NCI-H748 (cell line): ENCODE measurements around the gene TP53TG5.

Experiments
- DNase-seq: peaks from one replicate; lab custom pipeline; 2025; ENCODE audit not compliant: unreplicated experiment; lab: John Stamatoyannopoulos, UW

TP53TG5 gene

DNA sequence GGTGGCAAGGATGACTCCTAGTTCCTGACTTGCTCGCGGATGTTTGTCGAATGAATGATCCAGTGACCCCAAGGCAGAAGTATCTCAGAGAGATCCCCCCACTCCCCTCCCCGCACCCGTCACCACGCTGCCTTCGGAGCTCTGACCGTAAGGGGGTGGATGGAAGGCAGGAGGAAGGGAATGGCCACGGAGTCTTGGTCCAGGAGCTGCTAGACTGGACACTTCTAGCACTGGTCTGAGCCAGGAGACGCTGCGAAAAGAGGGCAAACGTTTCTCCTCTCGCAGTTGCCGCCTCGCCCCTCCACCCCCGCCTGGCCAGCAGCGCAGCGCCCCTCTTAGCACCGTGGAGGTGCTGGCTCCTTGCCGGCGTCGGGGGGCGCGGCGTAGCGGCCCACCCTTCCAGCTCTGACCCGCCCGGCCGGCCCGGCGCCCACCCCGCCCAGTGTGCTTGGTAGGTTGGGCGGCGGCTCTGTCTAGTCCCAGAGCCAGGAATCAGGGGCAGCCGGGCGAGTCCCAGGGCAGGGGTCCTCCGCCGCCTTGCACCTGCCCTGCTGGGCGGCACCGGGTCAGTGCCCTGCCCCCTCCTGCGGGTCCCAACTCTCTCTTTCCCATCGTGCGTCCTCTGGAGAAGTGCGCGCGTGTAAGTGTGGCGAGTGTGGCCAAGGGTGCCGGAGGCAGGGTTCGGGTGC, 27.6 kb upstream of the TP53TG5 start:
- peak; percentile 60 for DNase-seq

DNA sequence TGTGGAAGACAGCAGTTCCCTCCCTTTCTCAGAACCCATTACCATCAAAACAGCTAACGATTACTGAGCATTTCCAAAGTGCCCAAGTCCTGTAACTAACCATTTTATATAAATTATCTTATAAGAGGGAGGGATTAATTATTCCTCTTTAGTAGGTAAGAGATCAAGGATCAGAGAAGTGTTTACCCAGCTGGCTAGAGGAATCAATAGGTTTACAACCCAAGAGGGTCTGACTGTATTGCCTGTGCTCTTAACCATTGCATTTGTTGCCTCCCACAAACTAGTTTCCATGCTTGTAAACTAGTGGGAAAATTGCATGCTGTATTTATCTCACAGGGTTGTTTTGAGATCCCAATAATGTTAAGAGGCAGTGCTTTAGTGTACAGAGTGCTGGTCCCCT, 26.3 kb upstream of the TP53TG5 start:
- peak; percentile 78 for DNase-seq

DNA sequence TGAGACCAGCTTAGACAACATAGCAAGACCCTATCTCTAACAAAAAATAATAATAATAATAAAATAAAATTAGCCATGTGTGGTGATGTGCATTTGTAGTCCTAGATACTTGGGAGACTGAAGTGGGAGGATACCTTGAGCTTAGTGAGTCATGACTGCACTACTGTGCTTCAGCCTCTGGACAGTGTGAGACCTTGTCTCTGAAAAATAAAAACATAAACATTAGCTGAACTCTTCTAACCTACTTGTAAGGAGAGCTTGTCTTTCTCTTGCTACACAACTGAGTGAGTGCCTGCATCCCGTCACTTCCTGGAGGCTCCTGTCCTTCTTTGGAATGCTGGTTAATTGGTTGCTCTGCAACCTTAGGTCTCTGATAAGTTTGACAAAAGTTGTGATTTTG, 24.8 kb upstream of the TP53TG5 start:
- DNase-seq: no peak

DNA sequence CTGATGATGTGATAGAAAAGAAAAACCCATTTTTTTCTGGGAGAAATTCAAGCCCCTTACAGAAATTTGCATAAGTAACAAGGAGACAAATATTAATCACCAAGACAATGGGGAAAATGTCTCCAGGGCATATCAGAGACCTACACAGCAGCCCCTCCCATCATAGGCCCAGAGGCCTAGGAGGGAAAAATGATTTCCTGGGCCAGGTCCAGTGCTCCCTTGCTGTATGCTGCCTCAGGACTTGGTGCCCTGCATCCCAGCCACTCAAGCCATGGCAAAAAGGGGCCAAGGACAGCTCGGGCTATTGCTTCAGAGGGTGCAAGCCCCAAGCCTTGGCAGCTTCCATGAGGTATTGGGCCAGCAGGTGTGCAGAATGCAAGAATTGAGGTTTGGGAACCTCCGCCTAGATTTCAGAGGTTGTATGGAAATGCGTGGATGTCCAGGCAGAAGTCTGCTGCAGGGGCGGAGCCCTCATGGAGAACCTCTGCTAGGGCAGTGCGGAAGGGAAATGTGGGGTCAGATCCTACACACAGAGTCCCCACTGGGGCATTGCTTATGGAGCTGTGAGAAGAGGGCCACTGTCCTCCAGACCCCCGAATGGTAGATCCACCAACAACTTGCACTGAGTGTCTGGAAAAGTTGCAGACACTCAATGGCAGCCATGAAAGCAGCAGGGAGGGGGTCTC, 22.4 kb upstream of the TP53TG5 start:
- no peak for DNase-seq

DNA sequence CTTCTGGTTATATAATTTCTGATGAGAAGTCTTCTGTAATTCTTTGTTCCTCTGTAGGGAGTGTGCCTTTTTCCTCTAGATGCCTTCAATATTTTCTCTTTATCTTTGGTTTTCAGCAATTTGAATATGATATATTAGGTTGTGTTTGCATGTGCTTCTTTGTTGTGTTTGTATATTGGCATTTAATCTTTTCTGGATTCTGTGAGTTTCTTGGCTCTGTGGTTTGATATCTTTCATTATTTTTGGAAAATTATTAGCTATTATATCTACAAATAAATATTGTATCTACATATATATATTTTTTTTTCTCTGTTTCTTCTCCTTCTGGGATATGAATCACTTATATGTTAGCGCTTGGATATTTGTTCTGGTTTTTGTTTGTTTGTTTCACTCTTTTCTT, 20.9 kb upstream of the TP53TG5 start:
- no peak for DNase-seq

DNA sequence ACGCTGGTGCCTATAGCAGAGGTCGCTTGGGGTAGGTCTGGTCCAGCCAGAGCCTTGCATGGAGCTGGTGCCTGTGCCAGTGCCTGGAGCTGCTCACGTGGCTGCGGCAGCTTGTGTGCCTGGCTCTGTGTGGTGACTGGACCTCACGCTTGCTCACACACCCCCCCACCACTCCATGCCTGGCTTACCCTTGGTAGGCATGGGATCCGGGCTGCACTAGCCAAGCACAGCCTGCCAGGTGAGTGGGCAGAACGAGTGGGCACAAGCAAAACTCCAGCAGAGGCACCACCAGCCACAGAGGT, 16.9 kb upstream of the TP53TG5 start:
- no peak for DNase-seq

DNA sequence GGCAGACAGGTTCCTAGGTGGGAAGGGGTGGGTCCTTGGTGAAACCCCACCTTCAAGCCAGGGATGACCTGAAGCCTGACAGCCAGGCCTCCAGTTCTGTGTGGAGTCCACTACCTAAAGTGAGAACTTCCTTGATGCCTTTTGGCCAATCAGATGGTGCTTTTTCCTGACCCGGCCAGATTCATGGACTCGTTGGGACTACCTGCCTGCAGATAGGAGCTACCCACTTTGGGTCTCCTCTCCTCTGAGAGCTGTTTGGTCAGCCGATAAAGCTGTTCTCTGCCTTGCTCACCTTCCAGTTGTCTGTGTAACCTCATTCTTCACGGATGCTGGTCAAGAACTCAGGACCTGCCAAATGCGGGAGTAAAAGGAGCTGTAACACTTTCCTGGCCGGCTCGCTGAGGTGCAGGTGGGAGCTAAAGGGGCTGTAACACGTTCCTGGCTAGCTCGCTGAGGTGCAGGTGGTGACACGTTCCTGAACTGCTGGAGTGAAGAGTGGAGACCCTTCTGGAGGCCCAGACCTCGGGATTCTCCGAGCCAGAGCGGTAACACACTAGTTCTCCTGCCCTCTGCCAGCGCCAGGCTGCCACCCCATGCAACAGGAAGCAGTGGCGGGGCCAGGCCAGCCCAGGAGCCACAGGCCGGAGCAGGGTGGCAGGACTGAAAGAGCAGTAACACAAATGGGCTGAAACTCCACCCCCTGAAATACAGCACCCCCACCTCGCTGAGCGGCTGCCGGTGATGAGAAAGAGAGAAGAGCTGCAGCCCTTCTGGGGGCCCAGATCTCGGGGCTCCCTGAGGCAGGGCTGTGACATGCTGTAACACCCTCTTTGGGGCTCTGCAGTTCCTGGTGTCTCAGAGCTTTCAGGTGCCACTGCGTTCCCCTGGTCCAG, 16.3 kb upstream of the TP53TG5 start:
- no peak for DNase-seq

DNA sequence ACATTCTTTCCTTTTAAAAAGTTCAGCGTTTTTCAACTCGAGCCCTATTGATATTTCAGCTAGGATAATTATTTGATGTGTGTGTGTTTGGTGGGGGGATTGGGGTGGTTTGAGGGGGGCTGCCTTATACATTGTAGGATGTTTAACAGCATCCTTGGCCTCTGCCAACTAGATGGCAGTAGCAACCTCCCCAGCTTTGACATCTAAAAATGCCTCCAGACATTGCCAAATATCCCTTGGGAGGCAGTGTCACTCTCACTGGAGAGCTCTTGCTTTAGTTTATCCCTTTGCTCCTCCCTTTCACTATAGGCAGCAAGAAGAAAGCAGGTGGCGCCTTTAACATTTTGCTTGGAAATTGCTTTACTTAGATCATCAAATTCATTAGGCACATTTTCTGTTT, 14.6 kb upstream of the TP53TG5 start:
- no peak for DNase-seq

DNA sequence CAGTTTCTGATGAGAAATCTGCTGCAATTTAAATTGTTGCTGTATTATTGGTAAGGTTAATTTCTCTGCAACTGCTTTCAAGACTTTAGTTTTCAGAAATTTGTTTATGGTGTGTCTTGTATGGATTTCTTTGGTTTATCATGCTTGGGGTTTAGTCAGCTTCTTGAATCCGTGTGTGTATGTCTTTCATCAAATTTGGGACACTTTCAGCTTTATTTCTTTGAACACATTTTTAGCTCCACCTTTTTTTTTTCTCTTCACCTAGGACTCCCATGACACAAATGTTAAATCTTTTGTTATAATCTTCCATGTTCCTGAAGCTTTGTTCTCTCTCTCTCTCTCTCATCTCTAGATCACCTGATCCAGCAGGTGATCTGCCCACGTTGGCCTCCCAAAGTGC, 13.4 kb upstream of the TP53TG5 start:
- no peak for DNase-seq

DNA sequence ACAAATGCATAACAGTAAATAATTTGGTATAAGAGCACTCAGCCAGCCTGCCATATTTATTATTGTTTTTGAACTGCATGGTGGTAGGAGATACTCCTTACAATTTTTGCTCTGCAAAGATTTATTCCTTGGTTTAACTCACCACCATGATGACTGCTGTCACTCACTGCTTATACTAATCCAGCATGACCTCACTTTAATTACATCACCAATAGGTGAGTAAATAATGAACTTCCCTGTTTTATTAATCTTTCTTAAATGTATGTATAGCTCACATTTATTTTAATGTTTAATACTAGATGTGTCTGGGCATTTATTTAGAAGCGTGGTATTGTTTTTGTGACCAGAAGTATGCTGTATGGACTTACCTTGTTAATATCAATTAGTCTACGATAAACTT, 12.8 kb upstream of the TP53TG5 start:
- no peak for DNase-seq

DNA sequence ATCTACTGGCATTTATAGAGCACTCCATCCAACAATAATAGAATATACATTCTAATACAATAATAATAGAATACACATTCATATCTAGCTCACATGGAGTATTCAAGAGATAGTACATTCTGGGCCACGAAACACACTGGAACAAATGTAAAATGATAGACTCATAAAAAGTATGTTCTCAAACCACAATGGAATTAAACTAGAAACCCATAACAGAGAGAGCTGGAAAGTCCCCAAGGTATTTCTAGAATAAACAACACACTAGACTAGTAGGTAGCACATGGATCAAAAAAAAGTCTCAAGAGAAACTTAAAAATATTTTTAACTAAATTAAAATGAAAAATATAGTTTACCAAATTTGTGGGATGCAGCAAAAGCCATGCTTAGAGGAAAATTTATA, 9.1 kb upstream of the TP53TG5 start:
- no peak for DNase-seq

DNA sequence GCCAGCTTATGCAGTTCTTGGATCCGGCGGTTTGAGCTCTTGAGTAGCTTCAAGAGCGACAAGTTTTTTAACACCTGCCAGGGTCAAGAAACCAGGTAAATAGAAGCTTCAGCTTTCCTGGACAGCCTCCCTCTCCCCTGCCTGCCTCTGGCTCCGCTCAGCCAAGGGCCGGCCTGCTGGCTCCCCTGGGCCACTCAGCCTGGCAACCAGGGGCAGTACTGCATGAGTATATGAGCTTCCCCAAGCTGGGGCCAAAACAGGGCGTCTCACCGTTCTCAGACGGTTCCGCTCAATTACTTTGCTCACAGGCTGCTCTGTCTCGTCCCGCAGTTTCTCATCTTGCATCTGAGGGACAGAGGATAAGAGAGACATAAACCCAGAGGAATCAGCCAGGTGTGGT, 856 bp downstream of the TP53TG5 start:
- DNase-seq: no peak

DNA sequence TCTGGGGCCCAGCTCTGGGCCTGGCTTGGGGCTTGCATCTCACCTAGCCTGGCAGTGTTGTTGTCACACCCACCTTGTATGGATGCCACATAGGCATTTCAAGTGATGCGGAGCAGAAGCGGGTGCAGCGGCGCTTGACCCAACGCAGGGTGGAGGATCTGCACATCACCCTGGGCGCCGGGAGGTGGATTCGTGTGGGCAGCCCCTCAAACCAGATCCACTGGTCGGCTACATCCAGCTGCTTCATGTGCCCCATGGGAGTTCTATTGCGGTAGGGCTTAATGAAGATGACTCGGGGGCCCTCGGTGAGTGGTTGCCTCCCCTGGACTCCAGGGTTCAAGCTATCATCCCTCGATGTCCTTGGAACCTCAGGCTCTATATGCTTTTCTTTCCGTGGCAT, 3.2 kb downstream of the TP53TG5 start:
- DNase-seq: no peak

DNA sequence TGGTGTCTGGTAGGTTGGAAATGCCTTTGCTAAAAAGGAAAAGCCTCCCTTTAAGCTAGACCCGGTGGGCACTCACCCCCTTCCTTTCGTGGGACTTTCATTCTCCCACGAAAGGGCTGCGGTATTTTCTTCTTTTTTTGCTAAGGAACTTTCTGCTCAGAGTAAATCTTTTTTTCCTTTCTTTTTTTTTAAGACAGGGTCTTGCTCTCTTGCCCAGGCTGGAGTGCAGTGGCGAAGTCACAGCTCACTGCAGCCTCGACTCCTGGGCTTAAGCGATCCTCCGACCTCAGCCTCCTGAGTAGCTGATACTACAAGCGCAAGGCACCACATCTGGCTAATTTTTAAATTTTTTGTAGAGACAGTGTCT, 4.0 kb downstream of the TP53TG5 start:
- DNase-seq: no peak

DNA sequence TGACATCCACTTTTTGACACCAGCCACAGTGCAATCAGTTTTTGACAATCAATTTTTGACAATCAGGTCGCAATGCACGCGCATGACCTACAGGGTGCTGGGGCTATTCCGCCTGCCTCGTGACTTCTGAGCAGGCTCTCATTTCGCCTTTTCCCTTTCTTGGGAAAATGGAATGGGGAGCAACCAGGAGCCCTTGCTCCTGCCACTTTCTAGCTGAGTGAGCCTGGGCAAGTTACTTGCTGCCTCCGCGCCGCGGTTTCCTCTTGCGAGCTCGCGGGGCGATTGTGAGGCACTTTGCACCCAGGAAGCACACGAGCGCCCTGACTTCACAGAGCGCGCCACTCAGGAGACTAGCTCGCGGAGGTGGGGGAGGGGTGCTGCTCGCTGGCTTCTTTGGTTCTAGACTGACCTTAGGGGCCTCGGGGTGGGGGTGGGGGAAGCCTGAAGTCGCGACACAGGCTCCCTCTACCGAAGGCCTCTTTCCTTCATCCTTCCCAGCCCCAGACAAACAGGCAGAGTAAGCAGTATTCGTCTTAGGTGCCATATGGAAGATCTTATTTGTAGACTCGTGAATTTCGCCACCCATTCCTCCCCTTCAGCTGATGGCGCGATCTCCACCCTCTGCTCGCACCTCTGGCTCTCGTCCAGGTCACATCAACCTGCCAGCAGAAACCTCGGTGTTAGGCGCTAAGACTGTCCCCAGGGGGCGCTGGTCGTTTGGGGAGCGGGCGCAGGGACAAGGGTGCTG, 4.6 kb downstream of the TP53TG5 start:
- peak; percentile 77 for DNase-seq

DNA sequence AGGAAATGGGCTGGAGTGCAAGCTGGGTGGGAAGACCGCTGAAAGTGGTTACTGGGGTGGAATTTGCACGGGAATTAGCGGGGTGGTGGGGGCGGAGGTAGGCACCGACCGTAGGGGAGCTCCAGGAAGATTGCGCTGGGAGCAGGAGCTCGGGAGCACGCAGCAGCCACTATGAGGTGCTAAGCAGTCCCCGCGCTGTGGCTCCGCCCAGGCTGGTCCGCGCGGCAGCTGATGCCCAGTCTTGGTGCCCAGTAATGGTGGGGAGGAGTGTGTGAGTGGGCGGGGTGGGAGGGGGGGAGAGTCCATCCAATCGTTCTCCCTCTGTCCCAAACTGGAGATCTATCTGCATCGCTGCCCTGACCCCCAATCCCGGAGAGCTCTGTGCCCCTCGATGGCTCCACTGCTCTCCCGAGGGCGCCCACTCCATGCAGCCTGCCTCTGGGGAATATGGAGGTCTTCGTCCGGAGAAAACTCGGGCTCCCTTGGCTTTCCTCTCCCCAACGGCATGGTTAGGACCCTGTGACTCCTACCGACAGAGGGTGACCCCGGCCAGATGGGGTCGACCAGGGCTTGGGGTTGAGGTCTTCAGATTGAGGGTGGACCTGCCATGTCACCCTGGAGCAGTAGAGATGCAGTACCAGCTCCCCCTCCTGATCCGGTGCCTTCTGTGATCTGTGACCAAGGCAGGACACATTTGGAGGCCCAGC, 5.3 kb downstream of the TP53TG5 start:
- DNase-seq: no peak

DNA sequence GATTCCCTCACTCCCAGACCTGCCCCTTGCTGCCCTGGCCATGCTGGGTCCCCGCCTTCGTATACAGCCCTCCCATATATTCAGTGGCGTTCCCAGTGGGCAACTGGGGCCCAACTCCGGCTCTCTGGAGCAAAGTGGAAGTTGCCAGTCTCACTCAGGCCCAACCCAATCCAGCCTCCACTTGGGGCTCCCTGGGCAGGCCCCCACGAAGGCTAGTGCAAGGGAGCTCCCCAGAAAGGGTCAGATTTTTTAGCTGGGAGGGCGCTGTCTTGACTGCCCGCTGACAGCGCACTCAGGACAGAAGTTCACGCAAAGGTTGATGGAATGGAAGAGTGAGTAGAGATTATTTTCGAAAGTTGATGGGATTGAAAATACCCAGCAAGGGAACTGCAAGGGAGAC, 5.9 kb downstream of the TP53TG5 start:
- no peak for DNase-seq

DNA sequence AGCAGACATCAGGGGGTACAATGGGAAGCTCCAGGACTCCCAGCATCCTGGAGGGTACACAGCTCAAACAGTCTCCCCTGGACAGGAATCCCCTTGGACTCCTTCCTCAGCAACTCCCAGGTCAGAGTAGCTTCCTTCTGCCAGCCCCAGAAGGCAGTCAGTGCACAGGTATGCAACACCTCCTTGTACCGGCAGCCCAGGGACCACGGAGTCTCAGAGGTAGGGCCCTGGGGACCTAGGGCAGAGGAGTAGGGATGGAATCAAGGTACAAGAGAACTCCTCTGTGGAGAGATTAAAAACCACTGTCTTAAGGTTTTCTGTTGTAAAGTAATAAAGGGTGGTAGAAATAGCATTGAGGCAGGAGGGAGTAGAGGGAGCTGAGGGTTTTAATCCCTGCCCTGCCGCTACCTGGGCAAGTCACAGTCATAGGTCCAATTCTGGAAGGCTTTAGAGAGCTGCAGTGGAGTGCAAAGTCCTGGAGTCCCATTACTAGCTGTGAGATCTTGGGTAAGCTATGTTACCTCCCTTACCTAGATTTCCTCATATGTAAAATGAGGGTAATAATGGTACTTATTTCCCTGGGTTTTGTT, 7.5 kb downstream of the TP53TG5 start:
- DNase-seq: no peak

DNA sequence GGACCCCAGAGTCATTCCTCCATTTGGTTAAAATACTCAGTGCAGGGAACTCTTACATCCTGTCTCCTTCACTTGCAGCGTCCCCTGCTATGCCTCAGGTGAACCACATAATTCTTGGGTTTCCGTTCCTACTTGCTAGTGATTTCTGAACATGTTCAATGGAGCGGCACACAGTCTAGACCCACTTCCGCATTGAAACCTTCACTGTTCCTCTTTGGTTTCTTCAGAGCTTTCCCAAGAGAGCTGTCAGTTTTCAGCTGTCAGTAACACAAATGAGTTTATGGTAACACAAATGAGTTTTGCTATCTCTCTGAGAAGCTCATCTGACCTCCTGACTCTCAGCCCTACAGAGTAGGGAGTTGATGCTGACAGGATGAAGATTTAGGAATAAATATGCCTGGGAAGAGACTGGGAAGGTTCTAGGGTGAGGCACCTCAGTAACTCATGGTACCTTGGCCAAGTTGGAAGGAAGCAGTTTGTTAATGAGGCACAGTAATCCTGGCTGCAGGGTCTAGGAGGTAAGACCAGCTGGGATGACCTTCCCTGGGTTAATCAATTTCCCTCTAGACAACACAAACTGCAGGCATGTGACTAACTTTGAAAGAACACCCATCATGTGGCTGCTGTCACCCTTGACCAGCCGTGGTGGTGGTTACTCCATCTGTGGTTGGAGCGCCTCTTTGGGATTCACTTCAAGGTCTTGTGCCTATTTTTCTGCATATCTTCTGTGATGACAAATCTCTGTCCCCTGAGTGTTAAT, 9.7 kb downstream of the TP53TG5 start:
- DNase-seq: no peak

DNA sequence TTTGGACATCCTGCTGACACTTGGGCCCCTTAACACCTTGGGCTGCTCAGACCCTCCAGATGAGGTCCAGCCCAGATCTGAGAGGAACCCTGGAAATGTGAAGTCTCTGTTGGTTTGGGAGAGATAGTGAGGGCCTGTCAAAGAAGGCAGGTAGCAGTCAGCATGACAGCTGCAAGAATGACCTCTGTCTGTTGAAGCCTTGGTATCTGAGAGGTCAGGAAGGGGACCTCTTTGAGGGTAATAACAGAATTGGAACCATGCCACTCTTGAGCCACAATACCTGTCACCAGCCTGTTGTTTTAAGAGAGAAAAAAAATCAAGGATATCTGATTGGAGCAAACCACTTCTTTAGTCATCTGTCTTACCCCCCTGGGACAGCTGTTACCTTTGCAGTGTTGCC, 11.0 kb downstream of the TP53TG5 start:
- no peak for DNase-seq
